GM19193 (cell line): Measurements from ENCODE around the gene ANO9.

ENCODE experiments used
- POLR2A ChIP-seq: IDR thresholded peaks from 4 replicates; pipeline ENCODE4 v1.6.1; 2011; ENCODE audit not compliant: insufficient read depth, insufficient read length; ENCODE audit errors: extremely low read depth

ANO9 gene

DNA sequence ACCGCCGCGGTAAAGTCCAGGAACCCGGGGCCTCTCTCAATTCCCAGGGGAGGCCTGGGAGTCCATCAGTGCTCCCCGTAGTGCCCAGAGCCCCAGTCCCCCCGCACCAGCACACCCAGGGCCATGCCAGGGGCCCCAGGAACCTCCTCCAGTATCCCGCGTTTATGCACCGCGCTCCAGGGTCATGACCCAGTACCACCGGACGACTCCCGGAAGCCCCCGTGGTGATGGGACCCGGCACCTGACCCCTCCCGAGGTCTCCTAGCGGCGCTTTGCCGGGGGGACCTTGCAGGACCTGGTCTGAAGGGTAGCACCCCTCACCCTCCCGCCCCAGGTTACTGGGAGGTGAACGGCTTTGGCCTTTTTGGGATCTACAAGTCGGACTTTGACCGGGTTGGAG, 61.3 kb downstream of the ANO9 start:
- TF ChIP-seq POLR2A, result no peak

DNA sequence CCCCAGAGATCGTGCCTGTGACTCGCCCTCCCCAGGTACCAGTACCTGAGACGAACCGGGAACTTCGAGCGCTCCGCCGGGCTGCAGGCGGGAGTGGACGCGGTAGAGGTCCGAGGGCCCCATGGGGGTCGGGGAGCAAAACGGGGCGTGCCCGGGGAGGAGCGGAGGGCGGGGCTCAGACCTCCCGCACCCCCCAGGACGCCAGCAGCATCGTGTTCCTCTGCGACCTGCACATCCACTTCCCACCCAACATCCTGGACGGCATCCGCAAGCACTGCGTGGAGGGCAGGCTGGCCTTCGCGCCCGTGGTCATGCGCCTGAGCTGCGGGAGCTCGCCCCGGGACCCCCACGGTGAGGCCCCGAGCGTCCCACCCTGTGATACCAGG, 61.7 kb downstream of the ANO9 start:
- no peak for TF ChIP-seq POLR2A

DNA sequence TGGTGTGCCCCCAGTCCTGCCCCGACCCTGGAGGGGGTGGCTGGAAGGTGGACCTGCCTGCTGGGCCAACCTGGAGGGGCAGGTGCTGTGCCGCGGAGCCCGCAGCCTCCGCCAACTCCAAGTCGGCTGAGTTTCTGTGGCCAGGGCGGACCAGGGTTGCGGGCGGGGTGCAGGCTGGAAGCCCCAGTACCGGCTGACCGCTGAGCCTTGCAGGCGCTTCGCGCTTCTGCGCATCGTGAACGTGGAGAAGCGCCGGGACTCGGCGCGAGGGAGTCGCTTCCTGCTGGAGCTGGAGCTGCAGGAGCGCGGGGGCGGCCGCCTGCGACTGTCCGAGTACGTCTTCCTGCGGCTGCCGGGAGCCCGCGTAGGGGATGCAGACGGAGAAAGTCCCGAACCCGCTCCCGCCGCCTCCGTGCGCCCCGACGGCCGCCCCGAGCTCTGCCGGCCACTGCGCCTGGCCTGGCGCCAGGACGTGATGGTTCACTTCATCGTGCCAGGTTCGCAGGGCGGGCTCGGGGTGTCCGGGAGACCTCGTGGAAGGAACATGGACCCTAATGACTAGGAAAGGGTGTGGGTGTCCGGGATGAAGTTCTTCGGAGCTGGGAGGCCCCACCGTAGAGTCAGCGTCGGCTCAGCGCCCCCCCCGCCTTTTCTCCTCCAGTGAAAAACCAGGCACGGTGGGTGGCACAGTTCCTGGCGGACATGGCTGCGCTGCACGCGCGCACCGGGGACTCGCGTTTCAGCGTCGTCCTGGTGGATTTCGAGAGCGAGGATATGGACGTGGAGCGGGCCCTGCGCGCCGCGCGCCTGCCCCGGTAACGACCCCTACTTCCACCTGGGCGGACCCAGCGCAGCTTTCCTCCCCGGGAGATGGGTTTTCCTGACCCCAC, 62.4 kb downstream of the ANO9 start:
- TF ChIP-seq POLR2A, result no peak

DNA sequence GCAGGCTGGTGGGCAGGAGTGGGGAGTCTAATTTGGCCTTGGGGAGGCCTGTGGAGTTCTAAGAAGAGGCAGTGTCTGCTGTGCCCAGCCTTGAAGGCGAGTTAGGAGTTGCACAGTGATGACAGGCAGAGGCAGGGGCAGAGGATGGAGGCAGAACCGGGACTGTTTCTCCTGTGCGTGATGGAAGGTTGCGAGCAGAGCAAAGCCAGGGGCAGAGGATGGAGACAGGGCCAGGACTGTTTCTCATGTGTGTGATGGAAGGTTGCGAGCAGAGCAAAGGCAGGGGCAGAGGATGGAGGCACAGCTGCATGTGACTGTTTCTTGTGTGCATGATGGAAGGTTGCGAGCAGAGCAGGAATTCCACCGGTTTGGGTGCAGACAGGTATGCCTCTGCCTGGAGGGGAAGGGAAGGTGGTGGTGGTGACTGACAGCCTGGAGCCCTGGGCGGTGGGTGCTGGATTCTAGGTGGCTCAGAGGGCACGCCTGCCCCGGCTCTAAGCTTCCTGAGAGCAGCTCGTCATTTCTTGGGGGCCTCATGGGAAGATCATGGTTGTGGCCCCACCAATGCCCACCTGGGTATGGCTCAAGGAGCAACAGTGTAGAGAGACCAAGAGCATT, 63.8 kb downstream of the ANO9 start:
- no peak for TF ChIP-seq POLR2A

DNA sequence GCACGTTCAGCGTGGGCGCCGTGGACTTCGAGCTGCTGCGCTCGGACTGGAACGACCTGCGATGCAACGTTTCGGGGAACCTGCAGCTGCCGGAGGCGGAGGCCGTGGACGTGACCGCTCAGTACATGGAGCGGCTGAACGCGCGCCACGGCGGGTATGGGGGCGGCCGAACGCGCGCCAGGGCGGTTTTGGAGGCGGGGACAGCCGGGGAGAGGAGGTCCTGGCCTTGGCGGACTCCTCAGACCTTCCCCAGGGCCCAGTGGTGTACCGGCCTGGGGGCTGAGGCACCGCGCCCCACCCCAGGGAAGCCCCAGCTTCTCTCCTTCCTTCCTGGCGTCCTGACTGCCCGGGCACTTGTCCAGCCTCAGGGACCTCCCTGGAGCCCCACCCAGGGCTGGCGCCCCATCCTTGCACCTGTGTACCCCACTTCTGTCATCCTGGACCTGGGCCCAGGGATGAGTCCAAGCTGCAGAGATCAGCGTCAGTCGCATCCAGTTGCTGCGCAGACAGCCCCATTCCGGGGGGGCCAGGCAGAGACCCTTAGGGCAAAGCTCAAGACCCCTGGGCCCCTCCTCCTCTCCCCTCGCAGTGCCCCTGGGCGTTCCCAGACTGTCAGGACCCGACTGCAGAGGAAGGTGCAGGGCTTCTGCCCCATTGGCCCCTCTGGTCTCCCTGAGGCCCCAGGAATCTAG, 64.5 kb downstream of the ANO9 start:
- no peak for TF ChIP-seq POLR2A

DNA sequence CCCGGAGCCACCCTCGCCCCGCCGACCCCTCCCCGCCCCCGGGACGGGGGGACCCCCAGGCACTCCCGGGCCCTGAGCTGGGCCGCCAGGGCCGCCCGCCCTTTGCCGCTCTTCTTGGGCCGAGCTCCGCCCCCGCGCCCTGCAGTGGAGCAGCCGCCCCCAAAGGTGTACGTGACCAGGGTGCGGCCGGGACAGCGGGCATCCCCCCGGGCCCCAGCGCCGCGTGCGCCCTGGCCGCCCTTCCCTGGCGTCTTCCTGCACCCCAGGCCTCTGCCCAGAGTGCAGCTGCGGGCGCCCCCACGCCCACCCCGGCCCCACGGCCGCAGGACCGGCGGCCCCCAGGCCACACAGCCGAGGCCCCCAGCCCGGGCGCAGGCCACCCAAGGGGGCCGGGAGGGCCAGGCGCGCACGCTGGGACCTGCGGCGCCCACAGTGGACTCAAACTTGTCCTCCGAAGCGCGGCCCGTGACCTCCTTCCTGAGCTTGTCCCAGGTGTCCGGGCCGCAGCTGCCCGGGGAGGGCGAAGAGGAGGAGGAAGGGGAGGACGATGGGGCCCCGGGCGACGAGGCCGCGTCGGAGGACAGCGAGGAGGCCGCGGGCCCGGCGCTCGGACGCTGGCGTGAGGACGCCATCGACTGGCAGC, 65.2 kb downstream of the ANO9 start:
- TF ChIP-seq POLR2A, result no peak

DNA sequence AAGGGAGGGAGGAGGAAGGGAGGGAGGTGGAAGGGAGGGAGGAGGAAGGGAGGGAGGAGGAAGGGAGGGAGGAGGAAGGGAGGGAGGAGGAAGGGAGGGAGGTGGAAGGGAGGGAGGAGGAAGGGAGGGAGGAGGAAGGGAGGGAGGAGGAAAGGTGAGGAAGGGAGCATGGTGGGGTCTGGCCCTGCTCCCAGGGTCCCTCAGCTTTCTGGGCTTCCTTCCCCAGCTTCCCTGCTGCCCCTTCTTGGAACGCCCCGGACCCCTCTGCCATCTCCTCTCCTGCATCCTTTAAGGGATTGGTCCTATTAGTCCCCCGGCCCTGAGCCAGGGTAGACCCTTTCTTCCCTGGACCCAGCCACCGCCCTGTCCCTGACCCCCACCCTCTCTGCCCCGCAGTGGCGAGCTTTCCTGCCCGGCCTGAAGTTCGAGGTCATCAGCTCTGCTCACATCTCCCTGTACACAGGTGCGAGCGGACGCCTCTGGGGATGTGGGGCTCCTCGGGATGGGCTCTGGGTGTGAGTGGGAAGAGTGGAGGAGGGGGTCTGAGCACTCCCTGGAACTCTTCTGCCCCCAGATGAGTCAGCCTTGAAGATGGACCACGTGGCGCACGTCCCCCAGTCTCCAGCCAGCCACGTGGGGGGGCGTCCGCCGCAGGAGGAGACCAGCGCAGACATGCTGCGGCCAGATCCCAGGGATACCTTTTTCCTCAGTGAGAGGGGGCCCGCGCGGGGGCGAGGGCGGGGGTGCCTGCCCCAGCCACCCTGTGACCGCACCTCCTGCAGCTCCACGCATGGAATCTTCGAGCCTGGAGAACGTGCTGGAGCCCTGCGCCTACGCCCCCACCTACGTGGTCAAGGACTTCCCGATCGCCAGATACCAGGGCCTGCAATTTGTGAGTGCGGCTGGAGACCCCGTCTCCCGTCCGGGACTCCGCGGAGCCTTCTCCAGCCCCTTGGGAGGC, 66.5 kb downstream of the ANO9 start:
- TF ChIP-seq POLR2A, result no peak

DNA sequence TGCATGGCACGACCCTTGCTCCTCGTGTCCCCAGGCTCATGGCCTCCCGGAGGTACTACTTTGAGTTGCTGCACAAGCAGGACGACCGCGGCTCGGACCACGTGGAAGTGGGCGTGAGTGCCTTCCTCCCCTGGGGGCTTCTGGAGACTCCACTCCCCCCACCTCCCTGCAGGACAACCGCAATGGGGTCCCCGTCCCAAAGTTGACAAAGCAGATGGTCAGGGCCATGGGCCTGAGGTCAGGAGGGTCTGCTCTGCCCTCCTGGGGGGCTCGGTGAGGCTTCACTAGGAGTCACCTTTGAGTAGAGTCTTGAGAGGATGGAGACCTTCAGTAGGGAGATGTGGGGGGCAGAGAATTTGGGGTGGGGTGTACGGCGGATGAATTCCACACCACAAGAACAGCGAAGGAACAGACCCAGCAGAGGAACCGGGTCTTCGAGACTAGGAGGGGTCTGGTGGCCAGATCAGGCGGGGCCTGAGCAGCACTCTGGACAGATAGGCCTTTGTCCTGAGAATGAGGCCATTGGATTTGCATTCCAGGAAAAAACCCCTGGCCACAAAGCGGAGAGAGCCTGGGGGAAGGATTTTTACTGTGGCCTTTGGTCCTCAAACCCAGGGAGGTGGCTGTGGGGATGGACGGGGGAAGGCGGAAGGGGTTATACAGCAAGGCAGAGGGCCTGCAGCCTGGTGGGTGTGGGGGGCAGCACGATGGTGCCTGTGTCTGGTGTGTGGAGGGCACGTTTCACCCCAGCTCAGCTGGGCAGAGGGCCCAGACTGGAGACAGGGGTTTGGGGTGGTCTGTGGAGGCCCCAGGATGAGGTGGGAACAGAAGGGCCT, 67.9 kb downstream of the ANO9 start:
- no peak for TF ChIP-seq POLR2A

DNA sequence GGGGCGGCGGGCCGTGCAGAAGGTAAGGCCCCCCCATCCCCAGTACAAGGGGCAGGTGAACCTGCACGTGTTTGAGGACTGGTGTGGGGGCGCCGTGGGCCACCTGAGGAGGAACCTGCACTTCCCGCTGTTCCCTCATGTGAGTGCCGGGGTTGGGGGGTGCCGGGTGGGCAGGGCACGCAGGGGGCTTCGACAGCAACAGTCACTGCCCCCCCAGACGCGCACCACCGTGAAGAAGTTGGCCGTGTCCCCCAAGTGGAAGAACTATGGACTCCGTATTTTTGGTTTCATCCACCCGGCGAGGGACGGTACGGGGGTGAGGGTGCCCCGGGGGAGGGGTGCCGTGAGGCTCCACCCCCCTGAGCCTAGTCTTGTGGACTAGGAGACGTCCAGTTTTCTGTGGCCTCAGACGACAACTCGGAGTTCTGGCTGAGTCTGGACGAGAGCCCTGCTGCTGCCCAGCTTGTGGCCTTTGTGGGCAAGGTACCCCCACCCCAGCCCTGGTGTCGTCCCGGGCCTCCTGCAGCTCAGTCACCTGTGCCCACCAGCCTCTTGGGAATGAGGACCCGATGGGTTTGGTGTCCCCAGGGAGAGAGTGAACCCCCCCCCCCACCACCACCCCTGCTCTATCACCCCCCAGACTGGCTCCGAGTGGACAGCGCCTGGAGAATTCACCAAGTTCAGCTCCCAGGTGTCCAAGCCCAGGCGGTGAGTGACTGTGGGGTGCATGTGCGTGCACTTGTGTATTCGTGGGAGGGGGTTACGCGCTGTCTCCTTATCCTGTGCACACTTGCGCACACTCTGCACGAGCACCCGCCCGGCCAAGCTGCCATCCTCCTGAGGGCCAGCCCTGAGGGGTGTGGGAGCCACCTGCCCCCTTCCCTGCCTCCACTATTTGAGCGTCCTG, 68.7 kb downstream of the ANO9 start:
- no peak for TF ChIP-seq POLR2A

DNA sequence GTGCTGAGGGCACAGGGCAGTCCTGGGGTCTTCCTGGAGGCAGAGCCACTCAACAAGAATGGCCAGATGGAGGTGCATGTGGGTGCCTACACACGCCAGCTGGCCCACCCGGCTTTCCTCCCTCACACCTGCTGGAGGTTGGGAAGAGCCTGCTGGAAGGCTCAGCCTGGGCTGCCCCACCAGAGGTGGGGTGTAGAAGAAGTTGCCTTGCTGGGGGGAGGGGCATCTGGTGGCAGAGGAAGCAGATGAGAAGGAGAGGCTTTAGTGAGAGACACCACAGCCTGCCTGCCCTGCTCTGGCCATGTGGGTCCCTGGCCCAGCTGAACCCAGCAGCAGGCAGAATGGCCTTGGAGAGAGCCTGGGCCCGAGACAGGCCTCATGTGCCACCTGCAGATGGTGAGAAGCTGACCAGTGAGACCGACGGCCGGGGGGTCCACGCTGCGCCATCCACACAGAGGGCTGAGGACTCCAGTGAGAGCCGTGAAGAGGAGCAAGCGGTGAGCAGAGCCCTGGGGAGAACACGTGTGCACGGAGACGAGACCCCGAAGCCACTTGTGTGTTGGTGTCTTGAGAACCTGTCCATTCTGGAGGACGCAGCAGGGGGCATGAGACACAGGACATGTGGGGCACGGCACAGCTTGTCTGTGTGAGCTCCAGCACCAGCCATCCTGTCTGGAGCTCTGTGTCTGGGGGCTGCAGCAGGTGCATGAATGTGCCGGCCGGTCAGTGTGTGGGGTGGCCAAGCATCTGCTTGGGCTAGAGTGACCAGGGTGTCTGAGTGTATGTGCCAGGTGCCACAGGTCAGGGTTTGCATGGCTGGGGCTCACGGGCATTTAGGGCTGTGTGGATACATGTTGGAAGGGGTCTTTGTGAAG, 69.9 kb downstream of the ANO9 start:
- no peak for TF ChIP-seq POLR2A

DNA sequence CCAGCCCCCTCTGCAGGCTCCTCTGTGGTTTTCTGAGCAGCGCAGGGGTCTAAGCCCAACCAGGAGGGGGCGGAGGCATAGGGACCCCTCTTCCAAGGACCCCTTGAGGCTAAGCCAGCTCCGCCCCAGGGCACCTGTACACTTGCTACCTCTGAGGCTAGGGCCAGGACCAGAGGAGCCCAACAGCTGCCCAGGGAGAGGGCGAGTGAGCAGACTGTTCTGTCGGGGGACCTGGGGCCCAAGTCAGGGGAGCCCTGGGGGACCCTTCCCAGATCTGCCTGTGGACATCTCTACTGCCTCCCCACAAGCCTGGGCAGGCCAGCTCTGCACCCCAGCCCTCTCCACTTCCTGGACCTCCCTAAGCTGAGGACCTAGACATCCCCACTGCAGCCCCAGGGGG, 70.8 kb downstream of the ANO9 start:
- no peak for TF ChIP-seq POLR2A
